A549 (cell line): ENCODE results near the gene DUS2. TPM values are rescaled to one million over a fixed set of nuclear protein-coding genes. Genes with fewer than 3 reads are reported as not detected.

Experiments used
- ATAC-seq, 2 experiments: fragments of 200-7000 bp in 1 of 2; fragments of >200 bp in 1 of 2; cut with Nextera tagmentation in 1 of 2; cut with Tn5 transposase in 1 of 2; 3 replicates each; pipeline versions ENCODE4 v1.8.0 to v1.9.1; 2018 to 2020; ENCODE audit warnings: mild to moderate bottlenecking in 1 of 2, moderate library complexity in 1 of 2
- CTCF ChIA-PET: fragments of 300-600 bp; sonication (Branson Sonifier 250); formaldehyde crosslinking; extraction: SDS; loops from one replicate; lab custom pipeline; 2021; ENCODE audit warnings: antibody characterized with exemption, inconsistent platforms; lab: Yijun Ruan, JAX
- POLR2A ChIA-PET: fragments of 350-600 bp; formaldehyde crosslinking; extraction: SDS; loops from one replicate; lab custom pipeline; 2021; ENCODE audit warnings: antibody characterized with exemption, inconsistent platforms; lab: Yijun Ruan, JAX
- DNase-seq, 2 experiments: peaks; one replicate each; pipeline versions ENCODE4 v3.0.0 to v3.0.0-alpha.2; 2011 to 2016; ENCODE audit warnings: low read depth in 1 of 2, low spot score in 1 of 2
- FAIRE-seq: peaks from 2 replicates; lab custom pipeline; 2011; peaks lifted over from hg19 to GRCh38; lab: Jason Lieb, UNC
- H3K27ac ChIP-seq, 2 experiments: fragments of >200 bp; sonication (Bioruptor Twin); formaldehyde crosslinking; 3 replicates each; pipeline ENCODE4 v1.5.1; 2016 to 2017
- H3K4me1 ChIP-seq: fragments of >200 bp; sonication (Bioruptor Twin); formaldehyde crosslinking; 3 replicates; pipeline ENCODE4 v1.6.1; 2016
- H3K4me2 ChIP-seq: fragments of >200 bp; sonication (Bioruptor Twin); formaldehyde crosslinking; 3 replicates; pipeline ENCODE4 v1.6.1; 2016
- H3K4me3 ChIP-seq: fragments of >200 bp; sonication (Bioruptor Twin); formaldehyde crosslinking; 3 replicates; pipeline ENCODE4 v1.5.1; 2016
- H3K9me3 ChIP-seq: fragments of >200 bp; sonication (Bioruptor Twin); formaldehyde crosslinking; 3 replicates; pipeline ENCODE4 v1.6.1; 2016
- BHLHE40 ChIP-seq: IDR thresholded peaks from 2 replicates; pipeline ENCODE4 v1.6.1; 2012; ENCODE audit warnings: low read depth, low read length, inconsistent platforms
- CHD2 ChIP-seq: fragments of 150-350 bp; IDR thresholded peaks from 2 replicates; pipeline ENCODE4 v1.6.1; 2014; ENCODE audit warnings: low read length; ENCODE audit not compliant: partially characterized antibody
- HEYL ChIP-seq: fragments of 250-450 bp; sonication (Bioruptor Pico); IDR thresholded peaks from 2 replicates; pipeline ENCODE4 v1.8.0; 2021; ENCODE audit warnings: mild to moderate bottlenecking, moderate library complexity
- SREBF2 ChIP-seq: fragments of 450-650 bp; IDR thresholded peaks from 2 replicates; pipeline ENCODE4 v1.6.1; 2014; ENCODE audit warnings: mild to moderate bottlenecking, moderate library complexity
- TFCP2L1 ChIP-seq: fragments of 250-450 bp; sonication (Bioruptor Pico); IDR thresholded peaks from 2 replicates; pipeline ENCODE4 v1.5.0; 2021; ENCODE audit warnings: mild to moderate bottlenecking
- ZSCAN20 ChIP-seq: fragments of 250-450 bp; sonication (Bioruptor Pico); IDR thresholded peaks from 2 replicates; pipeline ENCODE4 v1.8.0; 2022; ENCODE audit warnings: mild to moderate bottlenecking, moderate library complexity
- WGBS: methylation state at CpG from one replicate; pipeline ENCODE4 v1.1.6; 2017; ENCODE audit errors: missing lambda C conversion rate; 5-methylcytosine and 5-hydroxymethylcytosine counted together
- polyA plus RNA-seq, 4 experiments: library from polyadenylated mRNA; depleted of rRNA in 3 of 4; stranded (reverse); fragments of >200 nt; fragmentation: RNase III in 1 of 4; extraction: RNeasy Plus Mini Kit Qiagen cat#74134 plus additional on column Dnase treatment in 1 of 4; gene quantifications; 2 replicates in 3 of 4; 3 replicates in 1 of 4; pipeline ENCODE4 v1.2.3, GENCODE V29; 2011 to 2017
- small RNA-seq, 6 experiments: library from RNA; depleted of rRNA; stranded (forward); fragments of <200 nt; gene quantifications; one replicate each; pipeline ENCODE3, GENCODE V24; 2012
- TF ChIP-seq, protein P1 (sequence below): fragments of 250-450 bp; sonication (Bioruptor Pico); IDR thresholded peaks from 2 replicates; pipeline ENCODE4 v1.5.0; 2021; ENCODE audit warnings: mild to moderate bottlenecking, moderate library complexity, borderline replicate concordance

Gene DUS2
- polyA plus RNA-seq, 2 of the 4 experiments (the other 2 are of a cell fraction) = 20.8 to 21.5 TPM

DNA sequence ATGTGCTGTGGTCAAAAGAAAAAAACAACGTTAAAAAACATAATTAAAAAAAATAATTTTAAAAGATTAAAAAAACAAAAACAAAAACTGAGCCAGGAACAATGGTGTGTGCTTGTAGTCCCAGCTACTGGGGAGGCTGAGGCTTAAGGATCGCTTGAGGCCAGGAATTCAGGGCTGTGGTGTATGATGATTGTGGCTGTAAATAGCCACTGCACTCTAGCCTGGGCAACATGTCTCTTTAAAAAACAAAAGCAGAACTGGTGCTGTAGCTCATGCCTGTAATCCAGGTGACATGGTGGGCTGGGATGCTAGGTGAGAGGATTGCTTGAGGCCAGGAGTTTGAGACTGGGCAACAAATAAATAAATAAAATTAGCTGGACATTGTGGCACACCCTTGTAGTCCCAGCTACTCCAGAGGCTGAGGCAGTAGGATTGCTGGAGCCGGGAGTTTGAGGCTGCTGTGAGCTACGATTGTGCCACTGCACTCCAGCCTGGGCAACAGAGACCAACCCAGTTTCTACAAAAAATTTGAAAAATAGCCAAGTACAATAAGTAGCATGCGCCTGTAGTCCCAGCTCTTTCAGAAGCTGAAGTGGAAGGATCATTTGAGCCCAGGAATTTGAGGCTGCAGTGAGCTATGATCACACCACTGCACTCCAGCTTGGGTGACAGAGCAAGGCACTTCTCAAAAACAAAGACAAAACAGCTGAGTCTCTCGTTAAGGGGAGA, 105.7 kb downstream of the DUS2 start:
- 72% methylated on average over 6 of the region's 6 CpGs for WGBS
- FAIRE-seq (no peak), DNase-seq (no peak), ATAC-seq (peak in 1 of 2 experiments; percentile 48; a peak in 2 of 6 replicates)
- ChIA-PET CTCF (no interaction called here), POLR2A (no interaction called here)
- Histone ChIP-seq H3K4me2 (no peak overlapping the region), H3K27ac (no peak overlapping the region), H3K9me3 (no peaks in the 10 kb centered on the region), H3K4me1 (peaks cover 13% of the 10 kb centered on the region; the same call in 1 of the 3 replicates), H3K4me3 (no peak overlapping the region)
- TF ChIP-seq BHLHE40 (no peak), HEYL (CRISPR knock-in tag) (no peak), CHD2 (no peak), SREBF2 (no peak), ZSCAN20 (no peak), TFCP2L1 (no peak)
- TF ChIP-seq, protein P1, sequence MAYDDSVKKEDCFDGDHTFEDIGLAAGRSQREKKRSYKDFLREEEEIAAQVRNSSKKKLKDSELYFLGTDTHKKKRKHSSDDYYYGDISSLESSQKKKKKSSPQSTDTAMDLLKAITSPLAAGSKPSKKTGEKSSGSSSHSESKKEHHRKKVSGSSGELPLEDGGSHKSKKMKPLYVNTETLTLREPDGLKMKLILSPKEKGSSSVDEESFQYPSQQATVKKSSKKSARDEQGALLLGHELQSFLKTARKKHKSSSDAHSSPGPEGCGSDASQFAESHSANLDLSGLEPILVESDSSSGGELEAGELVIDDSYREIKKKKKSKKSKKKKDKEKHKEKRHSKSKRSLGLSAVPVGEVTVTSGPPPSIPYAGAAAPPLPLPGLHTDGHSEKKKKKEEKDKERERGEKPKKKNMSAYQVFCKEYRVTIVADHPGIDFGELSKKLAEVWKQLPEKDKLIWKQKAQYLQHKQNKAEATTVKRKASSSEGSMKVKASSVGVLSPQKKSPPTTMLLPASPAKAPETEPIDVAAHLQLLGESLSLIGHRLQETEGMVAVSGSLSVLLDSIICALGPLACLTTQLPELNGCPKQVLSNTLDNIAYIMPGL (CRISPR knock-in tag) = no peak

Small RNAs within 50 kb of the gene (small RNA-seq; reads per million reads assigned to genes)
- gene RF00019 (0 reads per million in 6 experiments), gene RNU6-359P (0 to 8.8 (median 0.21) reads per million in 6 experiments)

Other genes with a start within 250 kb of the DUS2 start
- gene RANBP10, start 216.7 kb upstream of the DUS2 start, polyA plus RNA-seq (2011; rRNA removed) = 9.8 and 11.1 TPM in 2 replicates
- gene RANBP10, start 216.7 kb upstream of the DUS2 start, polyA plus RNA-seq (2017; fragmentation: RNase III; extraction: RNeasy Plus Mini Kit Qiagen cat#74134 plus additional on column Dnase treatment) = 6.9 to 7.5 TPM (median 7.5 TPM) in 3 replicates
- 0.68 and 0.78 TPM in 2 replicates for gene TSNAXIP1, start 216.4 kb upstream of the DUS2 start, polyA plus RNA-seq (2011; rRNA removed)
- gene TSNAXIP1, start 216.4 kb upstream of the DUS2 start, polyA plus RNA-seq (2017; fragmentation: RNase III; extraction: RNeasy Plus Mini Kit Qiagen cat#74134 plus additional on column Dnase treatment) = 0.97 to 1.2 TPM (median 1.1 TPM) in 3 replicates
- 33.2 and 44.0 TPM in 2 replicates for gene THAP11, start 181.0 kb upstream of the DUS2 start, polyA plus RNA-seq (2011; rRNA removed)
- 27.2 to 30.9 TPM (median 30.0 TPM) in 3 replicates for gene THAP11, start 181.0 kb upstream of the DUS2 start, polyA plus RNA-seq (2017; fragmentation: RNase III; extraction: RNeasy Plus Mini Kit Qiagen cat#74134 plus additional on column Dnase treatment)
- gene NUTF2, start 176.4 kb upstream of the DUS2 start, polyA plus RNA-seq (2011; rRNA removed) = 168 and 209 TPM in 2 replicates
- gene NUTF2, start 176.4 kb upstream of the DUS2 start, polyA plus RNA-seq (2017; fragmentation: RNase III; extraction: RNeasy Plus Mini Kit Qiagen cat#74134 plus additional on column Dnase treatment) = 270 to 301 TPM (median 287 TPM) in 3 replicates
- gene CENPT, start 175.6 kb upstream of the DUS2 start, polyA plus RNA-seq (2011; rRNA removed) = 18.2 and 19.1 TPM in 2 replicates
- gene CENPT, start 175.6 kb upstream of the DUS2 start, polyA plus RNA-seq (2017; fragmentation: RNase III; extraction: RNeasy Plus Mini Kit Qiagen cat#74134 plus additional on column Dnase treatment) = 35.9 to 40.3 TPM (median 36.9 TPM) in 3 replicates
- gene EDC4, start 150.2 kb upstream of the DUS2 start, polyA plus RNA-seq (2011; rRNA removed) = 21.0 and 35.3 TPM in 2 replicates
- gene EDC4, start 150.2 kb upstream of the DUS2 start, polyA plus RNA-seq (2017; fragmentation: RNase III; extraction: RNeasy Plus Mini Kit Qiagen cat#74134 plus additional on column Dnase treatment) = 54.9 to 60.4 TPM (median 58.1 TPM) in 3 replicates
- 0.22 and 0.34 TPM in 2 replicates for gene NRN1L, start 138.4 kb upstream of the DUS2 start, polyA plus RNA-seq (2011; rRNA removed)
- gene NRN1L, start 138.4 kb upstream of the DUS2 start, polyA plus RNA-seq (2017; fragmentation: RNase III; extraction: RNeasy Plus Mini Kit Qiagen cat#74134 plus additional on column Dnase treatment) = not detected in 3 replicates
- gene PSKH1, start 130.0 kb upstream of the DUS2 start, polyA plus RNA-seq (2011; rRNA removed) = 15.1 and 18.2 TPM in 2 replicates
- gene PSKH1, start 130.0 kb upstream of the DUS2 start, polyA plus RNA-seq (2017; fragmentation: RNase III; extraction: RNeasy Plus Mini Kit Qiagen cat#74134 plus additional on column Dnase treatment) = 14.6 to 15.8 TPM (median 15.7 TPM) in 3 replicates
- gene CTRL, start 91.4 kb upstream of the DUS2 start, polyA plus RNA-seq (2011; rRNA removed) = 0.92 and 1.6 TPM in 2 replicates
- 3.6 to 4.4 TPM (median 3.9 TPM) in 3 replicates for gene CTRL, start 91.4 kb upstream of the DUS2 start, polyA plus RNA-seq (2017; fragmentation: RNase III; extraction: RNeasy Plus Mini Kit Qiagen cat#74134 plus additional on column Dnase treatment)
- gene PSMB10, start 86.4 kb upstream of the DUS2 start, polyA plus RNA-seq (2011; rRNA removed) = 11.0 and 11.3 TPM in 2 replicates
- gene PSMB10, start 86.4 kb upstream of the DUS2 start, polyA plus RNA-seq (2017; fragmentation: RNase III; extraction: RNeasy Plus Mini Kit Qiagen cat#74134 plus additional on column Dnase treatment) = 51.9 to 53.5 TPM (median 52.4 TPM) in 3 replicates
- gene LCAT, start 79.2 kb upstream of the DUS2 start, polyA plus RNA-seq (2011; rRNA removed) = 1.7 and 2.6 TPM in 2 replicates
- gene LCAT, start 79.2 kb upstream of the DUS2 start, polyA plus RNA-seq (2017; fragmentation: RNase III; extraction: RNeasy Plus Mini Kit Qiagen cat#74134 plus additional on column Dnase treatment) = 8.4 to 11.2 TPM (median 10.0 TPM) in 3 replicates
- 18.2 and 19.5 TPM in 2 replicates for gene SLC12A4, start 54.6 kb upstream of the DUS2 start, polyA plus RNA-seq (2011; rRNA removed)
- gene SLC12A4, start 54.6 kb upstream of the DUS2 start, polyA plus RNA-seq (2017; fragmentation: RNase III; extraction: RNeasy Plus Mini Kit Qiagen cat#74134 plus additional on column Dnase treatment) = 32.6 to 34.7 TPM (median 33.2 TPM) in 3 replicates
- gene DPEP3, start 42.8 kb upstream of the DUS2 start, polyA plus RNA-seq (2011; rRNA removed) = not detected in 2 replicates
- not detected in 3 replicates for gene DPEP3, start 42.8 kb upstream of the DUS2 start, polyA plus RNA-seq (2017; fragmentation: RNase III; extraction: RNeasy Plus Mini Kit Qiagen cat#74134 plus additional on column Dnase treatment)
- gene DPEP2, start 23.8 kb upstream of the DUS2 start, polyA plus RNA-seq (2011; rRNA removed) = not detected in 2 replicates
- gene DPEP2, start 23.8 kb upstream of the DUS2 start, polyA plus RNA-seq (2017; fragmentation: RNase III; extraction: RNeasy Plus Mini Kit Qiagen cat#74134 plus additional on column Dnase treatment) = not detected in 3 replicates
- not detected in 2 replicates for gene DPEP2NB, start 7.4 kb upstream of the DUS2 start, polyA plus RNA-seq (2011; rRNA removed)
- gene DPEP2NB, start 7.4 kb upstream of the DUS2 start, polyA plus RNA-seq (2017; fragmentation: RNase III; extraction: RNeasy Plus Mini Kit Qiagen cat#74134 plus additional on column Dnase treatment) = not detected in 3 replicates
- 14.0 and 18.3 TPM in 2 replicates for gene DDX28, start 52 bp upstream of the DUS2 start, polyA plus RNA-seq (2011; rRNA removed)
- gene DDX28, start 52 bp upstream of the DUS2 start, polyA plus RNA-seq (2017; fragmentation: RNase III; extraction: RNeasy Plus Mini Kit Qiagen cat#74134 plus additional on column Dnase treatment) = 13.8 to 14.9 TPM (median 14.6 TPM) in 3 replicates
- gene NFATC3, start 62.1 kb downstream of the DUS2 start, polyA plus RNA-seq (2011; rRNA removed) = 23.9 and 32.4 TPM in 2 replicates
- 11.8 to 13.3 TPM (median 12.5 TPM) in 3 replicates for gene NFATC3, start 62.1 kb downstream of the DUS2 start, polyA plus RNA-seq (2017; fragmentation: RNase III; extraction: RNeasy Plus Mini Kit Qiagen cat#74134 plus additional on column Dnase treatment)
- 0.04 and 0.08 TPM in 2 replicates for gene ESRP2, start 212.8 kb downstream of the DUS2 start, polyA plus RNA-seq (2011; rRNA removed)
- 0.07 to 0.10 TPM (median 0.09 TPM) in 3 replicates for gene ESRP2, start 212.8 kb downstream of the DUS2 start, polyA plus RNA-seq (2017; fragmentation: RNase III; extraction: RNeasy Plus Mini Kit Qiagen cat#74134 plus additional on column Dnase treatment)
- 4.8 and 5.7 TPM in 2 replicates for gene PLA2G15, start 222.1 kb downstream of the DUS2 start, polyA plus RNA-seq (2011; rRNA removed)
- gene PLA2G15, start 222.1 kb downstream of the DUS2 start, polyA plus RNA-seq (2017; fragmentation: RNase III; extraction: RNeasy Plus Mini Kit Qiagen cat#74134 plus additional on column Dnase treatment) = 7.5 to 8.7 TPM (median 7.7 TPM) in 3 replicates
- 32.9 and 45.3 TPM in 2 replicates for gene SLC7A6, start 241.2 kb downstream of the DUS2 start, polyA plus RNA-seq (2011; rRNA removed)
- gene SLC7A6, start 241.2 kb downstream of the DUS2 start, polyA plus RNA-seq (2017; fragmentation: RNase III; extraction: RNeasy Plus Mini Kit Qiagen cat#74134 plus additional on column Dnase treatment) = 29.1 to 35.9 TPM (median 31.1 TPM) in 3 replicates